Upper lobe of left lung (tissue), 6 donors: ENCODE data around the gene TBCD. TPM values are rescaled to one million over a fixed set of nuclear protein-coding genes. Genes with fewer than 3 reads are reported as not detected.

Experiments
- ATAC-seq, 2 donors: fragments of 200-7000 bp; cut with Tn5 transposase; one replicate each; pipeline ENCODE4 v1.9.1; 2022; ENCODE audit warnings: mild to moderate bottlenecking in 2 of 2, moderate library complexity in 2 of 2; ENCODE audit not compliant: low FRiP score in 2 of 2
- DNase-seq, 2 donors: peaks; one replicate each; pipeline ENCODE4 v3.0.0-alpha.2; 2019 to 2020
- H3K27ac ChIP-seq, 4 donors: fragments of 200-600 bp; sonication (generic); one replicate each; pipeline ENCODE4 v1.5.1; 2016 to 2019
- H3K27me3 ChIP-seq, 4 donors: fragments of 200-600 bp; sonication (generic); one replicate each; pipeline ENCODE4 v1.5.1; 2017 to 2019
- H3K36me3 ChIP-seq, 4 donors: fragments of 200-600 bp; sonication (generic); one replicate each; pipeline ENCODE4 v1.5.1; 2016 to 2019
- H3K4me1 ChIP-seq, 4 donors: fragments of 200-600 bp; sonication (generic); one replicate each; pipeline ENCODE4 v1.5.1; 2018 to 2019
- H3K4me3 ChIP-seq, 4 donors: fragments of 200-600 bp; sonication (generic); one replicate each; pipeline ENCODE4 v1.5.1; 2017 to 2019; ENCODE audit warnings: mild to moderate bottlenecking in 2 of 4, moderate library complexity in 1 of 4
- H3K9me3 ChIP-seq, 4 donors: fragments of 200-600 bp; sonication (generic); one replicate each; pipeline ENCODE4 v1.5.1; 2018 to 2019
- CTCF ChIP-seq, 6 experiments: fragments of 450-650 bp in 4 of 6; fragments of 200-600 bp in 2 of 6; sonication (generic) in 2 of 6; IDR thresholded peaks; one replicate each; pipeline ENCODE4 v1.5.1; 2016 to 2019; ENCODE audit warnings: antibody characterized with exemption in 6 of 6
- EP300 ChIP-seq, 4 donors: sonication (generic); formaldehyde crosslinking; IDR thresholded peaks; one replicate each; pipeline ENCODE4 v1.5.1; 2017; ENCODE audit warnings: antibody characterized with exemption in 4 of 4, control low read depth in 2 of 4
- POLR2A ChIP-seq, 4 donors: fragments of 450-650 bp; IDR thresholded peaks; one replicate each; pipeline ENCODE4 v1.5.1; 2016 to 2017; ENCODE audit warnings: antibody characterized with exemption in 4 of 4, mild to moderate bottlenecking in 2 of 4
- POLR2AphosphoS5 ChIP-seq, 2 donors: sonication (generic); formaldehyde crosslinking; IDR thresholded peaks; one replicate each; pipeline ENCODE4 v1.5.1; 2017; ENCODE audit warnings: antibody characterized with exemption in 2 of 2
- WGBS, 2 donors: methylation state at CpG; one replicate each; pipeline ENCODE4 v1.1.5; 2017 to 2018; 5-methylcytosine and 5-hydroxymethylcytosine counted together
- total RNA-seq, 6 donors: library from RNA; depleted of rRNA in 4 of 6; stranded (reverse); fragments of >200 nt in 4 of 6; gene quantifications; one replicate each; pipeline versions ENCODE4 v1.1.0 to v1.2.1, GENCODE V29; 2016 to 2021
- donor health status: DM: no; HTN: no; CAD: no; lungs with moderate emphysema.
- donor health status: DM: no; HTN: yes; CAD: no; lungs with severe emphysema.

The TBCD gene
- total RNA-seq, 6 donors from 2014 or later: 71.3 to 262 (median 104) TPM

- TF ChIP-seq POLR2AphosphoS5 (IDR thresholded peaks at IDR 0.05) (no peak), POLR2A (IDR thresholded peaks at IDR 0.05) (no peak), EP300 (IDR thresholded peaks at IDR 0.05) (no peak), CTCF (IDR thresholded peaks at IDR 0.05) (no peak)
- no peak overlapping the region for H3K27ac ChIP-seq
- no peak for ATAC-seq
- 89 to 90% methylated on average over 9 of the region's 9 CpGs for WGBS, 2 donors
- no peak for DNase-seq
- H3K27me3 ChIP-seq: no peaks in the 10 kb centered on the region
- H3K4me1 ChIP-seq: peaks cover 0 to 10% (median 4%) of the 10 kb centered on the region in 4 donors
- H3K4me3 ChIP-seq: no peak overlapping the region
- no peaks in the 10 kb centered on the region for H3K9me3 ChIP-seq
- H3K36me3 ChIP-seq: peaks cover 0 to 51% (median 40%) of the 10 kb centered on the region in 4 donors
Observed at GRCh38 chr17:82910770-82911169, 158.9 kb downstream of the TBCD start.

GRCh38 chr17:82911822-82912221, 160.0 kb downstream of the TBCD start:
- DNase-seq: peak in 1 of 2 donors; percentile 27
- WGBS, 2 donors: 64 to 83% methylated on average over 13 to 14 of the region's 14 CpGs
- Histone ChIP-seq H3K27me3 (no peaks in the 10 kb centered on the region), H3K27ac (peak overlapping the region in 1 of 4 donors; percentile 42), H3K4me3 (no peak overlapping the region), H3K4me1 (peaks cover 0 to 10% (median 4%) of the 10 kb centered on the region in 4 donors), H3K9me3 (no peaks in the 10 kb centered on the region), H3K36me3 (peaks cover 0 to 43% (median 31%) of the 10 kb centered on the region in 4 donors)
- TF ChIP-seq EP300 (IDR thresholded peaks at IDR 0.05) (no peak), CTCF (IDR thresholded peaks at IDR 0.05) (no peak), POLR2A (IDR thresholded peaks at IDR 0.05) (no peak), POLR2AphosphoS5 (IDR thresholded peaks at IDR 0.05) (no peak)
- ATAC-seq: peak in 1 of 2 donors; percentile 44

GRCh38 chr17:82912484-82913089, 160.7 kb downstream of the TBCD start:
- WGBS, 2 donors: 84 to 89% methylated on average over 11 to 20 of the region's 20 CpGs
- no peaks in the 10 kb centered on the region for H3K27me3 ChIP-seq
- no peaks in the 10 kb centered on the region for H3K9me3 ChIP-seq
- ATAC-seq (no peak), DNase-seq (no peak)
- H3K27ac ChIP-seq: peak overlapping the region in 1 of 4 donors; percentile 42
- peaks cover 0 to 36% (median 26%) of the 10 kb centered on the region in 4 donors for H3K36me3 ChIP-seq
- H3K4me1 ChIP-seq: peaks cover 0 to 10% (median 4%) of the 10 kb centered on the region in 4 donors
- no peak overlapping the region for H3K4me3 ChIP-seq
- TF ChIP-seq CTCF (IDR thresholded peaks at IDR 0.05) (no peak), POLR2A (IDR thresholded peaks at IDR 0.05) (no peak), POLR2AphosphoS5 (IDR thresholded peaks at IDR 0.05) (no peak), EP300 (IDR thresholded peaks at IDR 0.05) (no peak)

GRCh38 chr17:82913304-82914043, 161.6 kb downstream of the TBCD start:
- ATAC-seq: peak; percentile 11 to 50
- Histone ChIP-seq H3K27ac (no peak overlapping the region), H3K4me1 (peaks cover 0 to 10% (median 4%) of the 10 kb centered on the region in 4 donors), H3K9me3 (no peaks in the 10 kb centered on the region), H3K4me3 (no peak overlapping the region), H3K27me3 (no peaks in the 10 kb centered on the region), H3K36me3 (peaks cover 0 to 30% (median 21%) of the 10 kb centered on the region in 4 donors)
- TF ChIP-seq EP300 (IDR thresholded peaks at IDR 0.05) (no peak), POLR2AphosphoS5 (IDR thresholded peaks at IDR 0.05) (no peak), CTCF (IDR thresholded peaks at IDR 0.05) (peak in 3 of 6 experiments; percentile 33 to 38 (median 36))
- 86 to 92% methylated on average over 44 of the region's 44 CpGs for WGBS, 2 donors
- peak in 1 of 2 donors; percentile 80 for DNase-seq
